ENCODE data around the gene PNPO.

GRCh38 chr17:47894498-47895346, 46.6 kb upstream of the PNPO start:
- TF ChIP-seq POLR2AphosphoS5 (IDR thresholded peaks at IDR 0.05; ENCODE audit: low read depth, low read length) = no peak
- TF ChIP-seq TAF1 (IDR thresholded peaks at IDR 0.05; ENCODE audit: borderline replicate concordance, insufficient read depth, low read length) = no peak
- no peak for TF ChIP-seq SIN3A (IDR thresholded peaks at IDR 0.05; ENCODE audit: borderline replicate concordance, insufficient read depth, low read length)
- no peak for TF ChIP-seq REST (IDR thresholded peaks at IDR 0.05; ENCODE audit: insufficient read depth in 1 of 2, low read depth in 2 of 2, low read length in 2 of 2)
